ENCODE results near the gene CNTNAP2. TPM values are rescaled to one million over a fixed set of nuclear protein-coding genes. Genes with fewer than 3 reads are reported as not detected.

Gene CNTNAP2
- total RNA-seq, 2 donors from 2014 or later, result 0.37 TPM; not detected in 1

DNA sequence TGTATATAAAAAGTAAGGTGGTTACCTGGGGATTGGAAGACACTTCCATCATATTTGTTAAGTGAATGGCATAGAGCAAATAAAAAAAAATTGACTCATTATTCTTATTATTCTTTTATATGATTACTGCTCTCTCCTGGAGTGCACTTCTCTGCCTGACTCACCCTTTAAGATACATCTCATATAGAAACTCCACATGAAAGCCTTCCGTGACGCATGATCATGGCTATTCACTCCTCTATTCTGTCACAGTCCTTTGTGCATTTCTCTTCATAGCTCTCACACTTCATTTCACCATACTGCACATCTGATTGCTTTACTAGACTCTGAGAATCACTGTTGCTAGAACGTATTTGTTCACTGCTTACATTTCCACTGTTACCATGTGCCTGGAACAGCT, 597.3 kb downstream of the CNTNAP2 start:
- no peaks in the 10 kb centered on the region for H3K9me3 ChIP-seq (ENCODE audit: control insufficient read depth, low read length, poor library complexity, severe bottlenecking)
- Mint-ChIP-seq H3K36me3 (ENCODE audit: low read depth) (no peaks in the 10 kb centered on the region), H3K27ac (no peak overlapping the region), H3K27me3 (no peaks in the 10 kb centered on the region), H3K4me1 (no peaks in the 10 kb centered on the region), H3K4me3 (no peak overlapping the region)
- DNase-seq (no peak), ATAC-seq (no peak)

DNA sequence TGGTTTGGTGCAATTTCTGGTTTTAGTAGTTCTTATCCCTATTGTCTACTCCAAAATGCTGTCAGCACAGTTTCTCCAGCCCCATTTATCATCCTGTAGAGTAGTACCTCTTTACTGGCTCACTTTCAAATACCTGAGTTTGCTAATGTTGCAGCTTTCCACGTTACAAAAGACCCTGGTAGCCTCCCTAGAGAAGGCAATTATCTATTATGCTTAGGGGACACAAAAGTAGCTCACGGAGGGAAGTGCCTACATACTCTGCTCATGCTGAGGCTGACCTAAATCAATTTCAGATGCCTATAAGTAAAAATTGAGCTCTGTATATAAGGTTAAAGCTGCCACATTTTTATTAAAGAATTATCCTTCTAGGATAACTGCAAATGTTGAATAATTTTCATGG, 603.6 kb downstream of the CNTNAP2 start:
- Mint-ChIP-seq H3K4me1 (no peaks in the 10 kb centered on the region), H3K36me3 (ENCODE audit: low read depth) (no peaks in the 10 kb centered on the region), H3K27me3 (no peaks in the 10 kb centered on the region), H3K27ac (no peak overlapping the region), H3K4me3 (no peak overlapping the region)
- H3K9me3 ChIP-seq (ENCODE audit: control insufficient read depth, low read length, poor library complexity, severe bottlenecking), result no peaks in the 10 kb centered on the region
- DNase-seq (no peak), ATAC-seq (no peak)

DNA sequence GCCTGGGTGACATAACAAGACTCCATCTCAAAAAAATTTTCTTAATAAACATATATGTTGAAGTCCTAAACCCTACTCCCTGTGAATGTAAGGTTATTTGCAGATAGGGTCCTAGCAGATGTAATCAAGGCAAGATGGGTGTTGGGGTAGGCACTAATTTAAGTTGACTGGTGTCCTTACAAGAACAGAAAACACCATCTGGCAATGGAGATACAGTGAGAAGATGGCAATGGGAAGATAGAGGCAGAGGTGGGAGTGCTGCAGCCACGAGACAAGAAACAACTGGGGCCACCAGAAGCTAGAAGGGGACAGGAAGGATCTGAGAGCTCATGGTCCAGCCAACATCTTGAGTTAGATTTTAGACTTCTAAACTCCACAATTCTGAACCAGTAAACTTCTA, 606.4 kb downstream of the CNTNAP2 start:
- H3K36me3 Mint-ChIP-seq (ENCODE audit: low read depth), result no peaks in the 10 kb centered on the region
- no peak overlapping the region for H3K27ac Mint-ChIP-seq
- no peak overlapping the region for H3K4me3 Mint-ChIP-seq
- no peaks in the 10 kb centered on the region for H3K27me3 Mint-ChIP-seq
- no peaks in the 10 kb centered on the region for H3K4me1 Mint-ChIP-seq
- DNase-seq (no peak), ATAC-seq (no peak)
- no peaks in the 10 kb centered on the region for H3K9me3 ChIP-seq (ENCODE audit: control insufficient read depth, low read length, poor library complexity, severe bottlenecking)

DNA sequence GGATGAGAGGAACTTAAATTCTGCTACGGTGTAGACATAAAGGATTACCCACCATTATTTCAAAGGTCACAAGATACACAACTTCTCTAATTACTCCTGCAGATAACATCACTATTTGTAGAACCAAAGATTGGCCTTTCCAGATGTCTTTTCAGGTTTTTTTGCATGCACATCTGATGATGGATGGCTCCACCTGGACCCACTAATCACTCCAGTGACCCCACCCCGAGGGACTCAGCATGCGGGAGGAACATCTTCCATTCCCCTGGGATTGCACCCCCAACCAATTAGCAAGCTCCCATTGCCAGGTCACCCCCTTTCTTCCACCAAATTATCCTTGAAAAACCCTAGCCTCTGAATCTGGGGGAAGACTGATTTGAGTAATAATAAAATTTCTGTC, 608.9 kb downstream of the CNTNAP2 start:
- no peak for DNase-seq
- Mint-ChIP-seq H3K4me1 (no peaks in the 10 kb centered on the region), H3K4me3 (no peak overlapping the region), H3K27me3 (no peaks in the 10 kb centered on the region), H3K36me3 (ENCODE audit: low read depth) (no peaks in the 10 kb centered on the region), H3K27ac (no peak overlapping the region)
- no peaks in the 10 kb centered on the region for H3K9me3 ChIP-seq (ENCODE audit: control insufficient read depth, low read length, poor library complexity, severe bottlenecking)
- ATAC-seq, result no peak

DNA sequence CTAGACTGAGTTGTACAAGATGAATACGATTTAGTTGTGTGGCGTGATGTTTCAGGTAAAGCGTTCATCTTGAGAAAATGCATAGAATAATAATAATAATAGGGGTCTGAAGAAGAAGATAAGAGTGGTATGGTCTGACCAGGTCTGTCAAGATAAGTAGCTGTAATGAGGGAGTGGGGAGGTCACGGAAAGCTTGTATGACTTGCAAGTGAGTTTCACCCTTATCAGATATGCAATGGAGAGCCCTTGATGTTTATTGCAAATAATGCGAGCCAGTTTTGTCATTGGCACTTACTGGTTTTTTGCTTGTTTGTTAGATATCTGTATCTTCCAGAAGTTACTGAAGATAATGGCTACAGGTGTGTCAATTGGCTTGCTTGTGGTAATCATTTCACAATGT, 611.5 kb downstream of the CNTNAP2 start:
- ATAC-seq (no peak), DNase-seq (no peak)
- Mint-ChIP-seq H3K4me3 (no peak overlapping the region), H3K36me3 (ENCODE audit: low read depth) (no peaks in the 10 kb centered on the region), H3K4me1 (no peaks in the 10 kb centered on the region), H3K27ac (no peak overlapping the region), H3K27me3 (no peaks in the 10 kb centered on the region)
- no peaks in the 10 kb centered on the region for H3K9me3 ChIP-seq (ENCODE audit: control insufficient read depth, low read length, poor library complexity, severe bottlenecking)

- Mint-ChIP-seq H3K4me3 (no peak overlapping the region), H3K27ac (no peak overlapping the region), H3K4me1 (no peaks in the 10 kb centered on the region), H3K36me3 (ENCODE audit: low read depth) (no peaks in the 10 kb centered on the region), H3K27me3 (no peaks in the 10 kb centered on the region)
- DNase-seq, result no peak
- no peak for ATAC-seq
- H3K9me3 ChIP-seq (ENCODE audit: control insufficient read depth, low read length, poor library complexity, severe bottlenecking), result no peaks in the 10 kb centered on the region
These were observed 612.0 kb downstream of the CNTNAP2 start for GRCh38 chr7:146728611-146729010.

GRCh38 chr7:146731185-146731584, 614.6 kb downstream of the CNTNAP2 start:
- no peaks in the 10 kb centered on the region for H3K9me3 ChIP-seq (ENCODE audit: control insufficient read depth, low read length, poor library complexity, severe bottlenecking)
- H3K36me3 Mint-ChIP-seq (ENCODE audit: low read depth), result no peaks in the 10 kb centered on the region
- DNase-seq, result no peak
- no peaks in the 10 kb centered on the region for H3K27me3 Mint-ChIP-seq
- H3K4me1 Mint-ChIP-seq, result no peaks in the 10 kb centered on the region
- H3K27ac Mint-ChIP-seq, result no peak overlapping the region
- H3K4me3 Mint-ChIP-seq, result no peak overlapping the region
- no peak for ATAC-seq

- no peaks in the 10 kb centered on the region for H3K36me3 Mint-ChIP-seq (ENCODE audit: low read depth)
These were observed 619.4 kb downstream of the CNTNAP2 start for GRCh38 chr7:146735992-146736391.

GRCh38 chr7:146736446-146737190, 620.0 kb downstream of the CNTNAP2 start:
- H3K36me3 Mint-ChIP-seq (ENCODE audit: low read depth), result no peaks in the 10 kb centered on the region
- H3K27ac Mint-ChIP-seq, result no peak overlapping the region
- peaks cover 5% of the 10 kb centered on the region for H3K9me3 ChIP-seq (ENCODE audit: control insufficient read depth, low read length, poor library complexity, severe bottlenecking)
- H3K4me1 Mint-ChIP-seq, result no peaks in the 10 kb centered on the region
- no peak overlapping the region for H3K4me3 Mint-ChIP-seq
- DNase-seq, result no peak
- no peak for ATAC-seq
- H3K27me3 Mint-ChIP-seq, result no peaks in the 10 kb centered on the region

More at GRCh38 chr7:146735992-146736391, 619.4 kb downstream of the CNTNAP2 start:
- H3K9me3 ChIP-seq (ENCODE audit: control insufficient read depth, low read length, poor library complexity, severe bottlenecking), result peaks cover 5% of the 10 kb centered on the region
- no peak for ATAC-seq
- no peak for DNase-seq
- Mint-ChIP-seq H3K4me3 (no peak overlapping the region), H3K27me3 (no peaks in the 10 kb centered on the region), H3K4me1 (no peaks in the 10 kb centered on the region), H3K27ac (no peak overlapping the region)

DNA sequence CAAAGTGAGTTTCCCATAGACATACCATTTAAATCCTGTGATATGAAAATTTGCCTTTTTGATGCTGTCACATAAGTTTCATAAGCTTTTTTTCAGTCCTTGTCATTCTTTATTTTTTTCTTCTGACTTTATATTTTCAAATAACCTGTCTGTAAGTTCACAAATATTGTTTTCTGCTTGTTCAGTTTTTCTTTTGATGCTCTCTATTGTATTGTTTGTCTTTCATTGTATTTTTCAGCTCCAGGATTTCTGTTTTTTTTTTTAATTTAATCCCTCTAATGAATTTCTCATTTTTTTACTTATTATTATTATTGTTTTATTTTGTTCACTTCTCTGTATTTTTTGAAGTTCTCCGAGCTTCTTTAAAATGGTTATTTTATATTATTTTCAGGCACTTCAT, 623.4 kb downstream of the CNTNAP2 start:
- Mint-ChIP-seq H3K27me3 (no peaks in the 10 kb centered on the region), H3K36me3 (ENCODE audit: low read depth) (no peaks in the 10 kb centered on the region), H3K4me3 (no peak overlapping the region), H3K4me1 (no peaks in the 10 kb centered on the region), H3K27ac (no peak overlapping the region)
- DNase-seq, result no peak
- H3K9me3 ChIP-seq (ENCODE audit: control insufficient read depth, low read length, poor library complexity, severe bottlenecking), result peaks cover 5% of the 10 kb centered on the region
- no peak for ATAC-seq

DNA sequence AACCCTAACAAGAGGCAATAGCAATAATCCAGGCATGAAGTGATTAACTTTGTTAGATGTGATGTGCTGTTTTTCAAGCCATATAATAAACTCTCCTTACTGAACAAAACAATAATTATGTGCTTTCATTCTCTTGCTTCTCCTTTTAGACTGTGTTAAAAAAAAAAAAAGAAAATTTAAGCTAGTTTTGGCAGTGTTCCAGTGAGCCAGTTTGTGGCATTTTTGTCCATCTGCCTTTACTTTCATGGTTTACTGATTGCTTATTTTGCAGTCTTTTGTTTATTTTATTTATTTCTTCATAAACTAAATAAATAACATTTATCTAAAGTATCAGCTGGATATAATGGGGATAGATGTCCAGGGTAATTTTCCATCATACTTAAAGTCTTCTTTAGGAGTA, 625.3 kb downstream of the CNTNAP2 start:
- Mint-ChIP-seq H3K27me3 (no peaks in the 10 kb centered on the region), H3K4me3 (no peak overlapping the region), H3K27ac (no peak overlapping the region), H3K4me1 (no peaks in the 10 kb centered on the region), H3K36me3 (ENCODE audit: low read depth) (no peaks in the 10 kb centered on the region)
- H3K9me3 ChIP-seq (ENCODE audit: control insufficient read depth, low read length, poor library complexity, severe bottlenecking), result peaks cover 5% of the 10 kb centered on the region
- ATAC-seq (no peak), DNase-seq (no peak)

DNA sequence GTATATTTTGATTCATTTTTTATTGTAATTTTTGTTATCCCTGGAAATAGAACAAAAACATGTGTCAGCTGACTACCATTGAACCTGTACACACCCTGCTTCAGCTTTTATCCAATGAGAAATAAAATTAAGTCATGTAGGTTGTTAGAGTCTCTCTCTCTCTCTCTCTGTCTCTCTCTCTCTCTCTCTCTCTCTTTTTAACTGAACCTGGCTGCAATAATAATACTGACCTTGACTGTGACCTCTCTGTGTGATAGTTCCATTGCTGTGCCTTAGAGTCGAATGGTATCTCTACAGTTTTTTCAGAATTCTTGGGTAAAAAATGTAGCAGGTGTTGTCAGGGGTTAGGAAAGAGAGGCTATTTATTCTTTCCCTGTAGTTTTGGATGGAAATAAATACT, 637.8 kb downstream of the CNTNAP2 start:
- no peaks in the 10 kb centered on the region for H3K36me3 Mint-ChIP-seq (ENCODE audit: low read depth)
- H3K27ac Mint-ChIP-seq, result no peak overlapping the region
- DNase-seq (no peak), ATAC-seq (no peak)
- no peaks in the 10 kb centered on the region for H3K27me3 Mint-ChIP-seq
- no peak overlapping the region for H3K4me3 Mint-ChIP-seq
- H3K9me3 ChIP-seq (ENCODE audit: control insufficient read depth, low read length, poor library complexity, severe bottlenecking), result no peaks in the 10 kb centered on the region
- H3K4me1 Mint-ChIP-seq, result no peaks in the 10 kb centered on the region

DNA sequence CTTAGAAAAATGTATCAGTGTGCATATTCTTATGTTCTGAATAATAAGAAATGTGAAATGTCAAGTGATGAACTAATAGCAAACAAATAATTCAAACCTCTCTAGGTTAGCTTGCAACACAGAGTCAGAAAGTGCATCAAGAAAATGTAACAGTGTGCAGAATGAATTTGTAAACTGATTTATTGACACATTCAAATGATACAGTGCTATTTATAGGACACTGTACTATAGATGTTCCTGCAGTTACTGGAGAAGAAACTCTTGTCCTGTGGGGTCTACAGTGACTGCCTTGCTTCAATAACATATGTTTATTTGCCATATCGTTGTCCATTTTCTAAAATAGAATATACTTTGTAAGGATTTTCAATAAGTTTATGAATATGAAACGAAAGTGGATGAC, 639.0 kb downstream of the CNTNAP2 start:
- DNase-seq (no peak), ATAC-seq (no peak)
- Mint-ChIP-seq H3K27me3 (no peaks in the 10 kb centered on the region), H3K4me3 (no peak overlapping the region), H3K4me1 (no peaks in the 10 kb centered on the region), H3K36me3 (ENCODE audit: low read depth) (no peaks in the 10 kb centered on the region), H3K27ac (no peak overlapping the region)
- no peaks in the 10 kb centered on the region for H3K9me3 ChIP-seq (ENCODE audit: control insufficient read depth, low read length, poor library complexity, severe bottlenecking)

- Mint-ChIP-seq H3K4me1 (no peaks in the 10 kb centered on the region), H3K27me3 (no peaks in the 10 kb centered on the region), H3K4me3 (no peak overlapping the region), H3K36me3 (ENCODE audit: low read depth) (no peaks in the 10 kb centered on the region), H3K27ac (no peak overlapping the region)
- ATAC-seq (no peak), DNase-seq (no peak)
- no peaks in the 10 kb centered on the region for H3K9me3 ChIP-seq (ENCODE audit: control insufficient read depth, low read length, poor library complexity, severe bottlenecking)
These were observed 647.9 kb downstream of the CNTNAP2 start for GRCh38 chr7:146764458-146764857.
